SK-N-SH treated with all-trans-retinoic acid at 6 μM for 48 hours (cell line): Measurements from ENCODE around the gene PTTG1.

ENCODE experiments used
- ATAC-seq: fragments of 200-7000 bp; cut with Tn5 transposase; 3 replicates; pipeline ENCODE4 v1.9.1; 2020; ENCODE audit warnings: mild to moderate bottlenecking, moderate library complexity
- ARNTL ChIP-seq: fragments of 450-650 bp; formaldehyde crosslinking; IDR thresholded peaks from 2 replicates; pipeline ENCODE4 v1.5.0; 2020; ENCODE audit warnings: low read depth, mild to moderate bottlenecking, moderate library complexity, borderline replicate concordance
- BACH2 ChIP-seq: fragments of 250-450 bp; sonication (Bioruptor Pico); IDR thresholded peaks from 2 replicates; pipeline ENCODE4 v1.9.0; 2021; ENCODE audit warnings: mild to moderate bottlenecking, borderline replicate concordance
- CSDC2 ChIP-seq: fragments of 250-450 bp; sonication (Bioruptor Pico); IDR thresholded peaks from 2 replicates; pipeline ENCODE4 v1.5.0; 2020; ENCODE audit warnings: mild to moderate bottlenecking, moderate library complexity
- ESRRG ChIP-seq: fragments of 250-450 bp; sonication (Bioruptor Pico); IDR thresholded peaks from 2 replicates; pipeline ENCODE4 v1.6.1; 2021; ENCODE audit warnings: mild to moderate bottlenecking
- GLIS3 ChIP-seq: fragments of 250-450 bp; sonication (Bioruptor Pico); IDR thresholded peaks from 2 replicates; pipeline ENCODE4 v1.5.0; 2020; ENCODE audit warnings: mild to moderate bottlenecking, moderate library complexity
- ISL1 ChIP-seq: fragments of 250-450 bp; sonication (Bioruptor Pico); IDR thresholded peaks from 2 replicates; pipeline ENCODE4 v2.1.2; 2022; ENCODE audit warnings: mild to moderate bottlenecking, moderate library complexity
- OSR1 ChIP-seq: fragments of 250-450 bp; sonication (Bioruptor Pico); IDR thresholded peaks from 2 replicates; pipeline ENCODE4 v1.8.0; 2022; ENCODE audit warnings: moderate library complexity, mild to moderate bottlenecking, inconsistent platforms
- PPARA ChIP-seq: fragments of 250-450 bp; sonication (Bioruptor Pico); IDR thresholded peaks from 2 replicates; pipeline ENCODE4 v1.5.0; 2020; ENCODE audit warnings: mild to moderate bottlenecking, borderline replicate concordance
- SNAI2 ChIP-seq: fragments of 250-450 bp; sonication (Bioruptor Pico); IDR thresholded peaks from 2 replicates; pipeline ENCODE4 v1.5.0; 2020; ENCODE audit warnings: mild to moderate bottlenecking, moderate library complexity
- TCF4 ChIP-seq: fragments of 250-450 bp; sonication (Bioruptor Pico); IDR thresholded peaks from 2 replicates; pipeline ENCODE4 v1.8.0; 2021; ENCODE audit warnings: mild to moderate bottlenecking, moderate library complexity, borderline replicate concordance
- ZC3H10 ChIP-seq: fragments of 250-450 bp; sonication (Bioruptor Pico); IDR thresholded peaks from 2 replicates; pipeline ENCODE4 v1.5.1; 2021; ENCODE audit warnings: mild to moderate bottlenecking, moderate library complexity
- ZNF565 ChIP-seq: fragments of 450-650 bp; formaldehyde crosslinking; conservative IDR thresholded peaks from 2 replicates; pipeline ENCODE4 v1.5.0; 2020; ENCODE audit warnings: low read depth, mild to moderate bottlenecking, moderate library complexity
- ZNF8 ChIP-seq: fragments of 450-650 bp; formaldehyde crosslinking; IDR thresholded peaks from 2 replicates; pipeline ENCODE4 v1.5.0; 2020; ENCODE audit warnings: mild to moderate bottlenecking, moderate library complexity
- TF ChIP-seq, protein P1 (sequence below): fragments of 250-450 bp; sonication (Bioruptor Pico); IDR thresholded peaks from 2 replicates; pipeline ENCODE4 v1.5.0; 2020; ENCODE audit warnings: mild to moderate bottlenecking, moderate library complexity
- TF ChIP-seq, protein P2 (sequence below): fragments of 250-450 bp; sonication (Bioruptor Pico); IDR thresholded peaks from 2 replicates; pipeline ENCODE4 v1.8.0; 2021; ENCODE audit warnings: low read depth, mild to moderate bottlenecking, moderate library complexity, borderline replicate concordance
- TF ChIP-seq, protein P3 (sequence below): fragments of 250-450 bp; sonication (Bioruptor Pico); IDR thresholded peaks from 2 replicates; pipeline ENCODE4 v1.5.1; 2020; ENCODE audit warnings: low read depth, mild to moderate bottlenecking, moderate library complexity
- TF ChIP-seq, protein P4 (sequence below): fragments of 250-450 bp; sonication (Bioruptor Pico); IDR thresholded peaks from 2 replicates; pipeline ENCODE4 v1.5.1; 2021; ENCODE audit warnings: mild to moderate bottlenecking, moderate library complexity

PTTG1 gene

DNA sequence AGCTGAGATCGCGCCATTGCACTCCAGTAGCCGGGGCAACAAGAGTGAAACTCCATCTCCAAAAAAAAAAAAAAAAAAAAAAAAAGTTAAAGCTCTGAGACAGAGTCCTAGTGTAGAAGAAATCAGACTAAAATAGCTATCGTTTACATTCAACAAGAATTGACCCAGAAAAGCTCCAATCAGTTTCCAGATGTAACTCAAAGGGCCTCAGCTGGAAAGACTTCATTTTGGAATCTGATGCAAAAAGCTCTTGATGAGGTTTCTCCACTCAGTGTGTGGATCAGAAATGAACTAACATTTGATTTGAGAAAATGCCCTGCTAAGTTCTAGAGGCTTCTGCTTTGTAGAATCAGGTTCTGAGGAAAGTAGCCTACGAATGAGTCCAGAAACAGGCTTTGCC, 44.0 kb upstream of the PTTG1 start:
- no peak for ATAC-seq
- no peak for TF ChIP-seq ZC3H10
- TF ChIP-seq OSR1 (CRISPR knock-in tag), result no peak
- TF ChIP-seq GLIS3 (CRISPR knock-in tag), result no peak
- TF ChIP-seq, protein P1, sequence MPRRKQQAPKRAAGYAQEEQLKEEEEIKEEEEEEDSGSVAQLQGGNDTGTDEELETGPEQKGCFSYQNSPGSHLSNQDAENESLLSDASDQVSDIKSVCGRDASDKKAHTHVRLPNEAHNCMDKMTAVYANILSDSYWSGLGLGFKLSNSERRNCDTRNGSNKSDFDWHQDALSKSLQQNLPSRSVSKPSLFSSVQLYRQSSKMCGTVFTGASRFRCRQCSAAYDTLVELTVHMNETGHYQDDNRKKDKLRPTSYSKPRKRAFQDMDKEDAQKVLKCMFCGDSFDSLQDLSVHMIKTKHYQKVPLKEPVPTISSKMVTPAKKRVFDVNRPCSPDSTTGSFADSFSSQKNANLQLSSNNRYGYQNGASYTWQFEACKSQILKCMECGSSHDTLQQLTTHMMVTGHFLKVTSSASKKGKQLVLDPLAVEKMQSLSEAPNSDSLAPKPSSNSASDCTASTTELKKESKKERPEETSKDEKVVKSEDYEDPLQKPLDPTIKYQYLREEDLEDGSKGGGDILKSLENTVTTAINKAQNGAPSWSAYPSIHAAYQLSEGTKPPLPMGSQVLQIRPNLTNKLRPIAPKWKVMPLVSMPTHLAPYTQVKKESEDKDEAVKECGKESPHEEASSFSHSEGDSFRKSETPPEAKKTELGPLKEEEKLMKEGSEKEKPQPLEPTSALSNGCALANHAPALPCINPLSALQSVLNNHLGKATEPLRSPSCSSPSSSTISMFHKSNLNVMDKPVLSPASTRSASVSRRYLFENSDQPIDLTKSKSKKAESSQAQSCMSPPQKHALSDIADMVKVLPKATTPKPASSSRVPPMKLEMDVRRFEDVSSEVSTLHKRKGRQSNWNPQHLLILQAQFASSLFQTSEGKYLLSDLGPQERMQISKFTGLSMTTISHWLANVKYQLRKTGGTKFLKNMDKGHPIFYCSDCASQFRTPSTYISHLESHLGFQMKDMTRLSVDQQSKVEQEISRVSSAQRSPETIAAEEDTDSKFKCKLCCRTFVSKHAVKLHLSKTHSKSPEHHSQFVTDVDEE, result no peak
- no peak for TF ChIP-seq PPARA
- TF ChIP-seq, protein P2, sequence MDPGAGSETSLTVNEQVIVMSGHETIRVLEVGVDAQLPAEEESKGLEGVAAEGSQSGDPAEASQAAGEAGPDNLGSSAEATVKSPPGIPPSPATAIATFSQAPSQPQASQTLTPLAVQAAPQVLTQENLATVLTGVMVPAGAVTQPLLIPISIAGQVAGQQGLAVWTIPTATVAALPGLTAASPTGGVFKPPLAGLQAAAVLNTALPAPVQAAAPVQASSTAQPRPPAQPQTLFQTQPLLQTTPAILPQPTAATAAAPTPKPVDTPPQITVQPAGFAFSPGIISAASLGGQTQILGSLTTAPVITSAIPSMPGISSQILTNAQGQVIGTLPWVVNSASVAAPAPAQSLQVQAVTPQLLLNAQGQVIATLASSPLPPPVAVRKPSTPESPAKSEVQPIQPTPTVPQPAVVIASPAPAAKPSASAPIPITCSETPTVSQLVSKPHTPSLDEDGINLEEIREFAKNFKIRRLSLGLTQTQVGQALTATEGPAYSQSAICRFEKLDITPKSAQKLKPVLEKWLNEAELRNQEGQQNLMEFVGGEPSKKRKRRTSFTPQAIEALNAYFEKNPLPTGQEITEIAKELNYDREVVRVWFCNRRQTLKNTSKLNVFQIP (CRISPR knock-in tag), result no peak
- TF ChIP-seq ISL1 (CRISPR knock-in tag), result no peak
- no peak for TF ChIP-seq BACH2 (CRISPR knock-in tag)
- TF ChIP-seq, protein P3, sequence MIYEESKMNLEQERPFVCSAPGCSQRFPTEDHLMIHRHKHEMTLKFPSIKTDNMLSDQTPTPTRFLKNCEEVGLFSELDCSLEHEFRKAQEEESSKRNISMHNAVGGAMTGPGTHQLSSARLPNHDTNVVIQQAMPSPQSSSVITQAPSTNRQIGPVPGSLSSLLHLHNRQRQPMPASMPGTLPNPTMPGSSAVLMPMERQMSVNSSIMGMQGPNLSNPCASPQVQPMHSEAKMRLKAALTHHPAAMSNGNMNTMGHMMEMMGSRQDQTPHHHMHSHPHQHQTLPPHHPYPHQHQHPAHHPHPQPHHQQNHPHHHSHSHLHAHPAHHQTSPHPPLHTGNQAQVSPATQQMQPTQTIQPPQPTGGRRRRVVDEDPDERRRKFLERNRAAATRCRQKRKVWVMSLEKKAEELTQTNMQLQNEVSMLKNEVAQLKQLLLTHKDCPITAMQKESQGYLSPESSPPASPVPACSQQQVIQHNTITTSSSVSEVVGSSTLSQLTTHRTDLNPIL, result no peak
- no peak for TF ChIP-seq TCF4 (CRISPR knock-in tag)
- no peak for TF ChIP-seq ARNTL (CRISPR knock-in tag)
- no peak for TF ChIP-seq SNAI2
- no peak for TF ChIP-seq CSDC2 (CRISPR knock-in tag)
- TF ChIP-seq, protein P4, sequence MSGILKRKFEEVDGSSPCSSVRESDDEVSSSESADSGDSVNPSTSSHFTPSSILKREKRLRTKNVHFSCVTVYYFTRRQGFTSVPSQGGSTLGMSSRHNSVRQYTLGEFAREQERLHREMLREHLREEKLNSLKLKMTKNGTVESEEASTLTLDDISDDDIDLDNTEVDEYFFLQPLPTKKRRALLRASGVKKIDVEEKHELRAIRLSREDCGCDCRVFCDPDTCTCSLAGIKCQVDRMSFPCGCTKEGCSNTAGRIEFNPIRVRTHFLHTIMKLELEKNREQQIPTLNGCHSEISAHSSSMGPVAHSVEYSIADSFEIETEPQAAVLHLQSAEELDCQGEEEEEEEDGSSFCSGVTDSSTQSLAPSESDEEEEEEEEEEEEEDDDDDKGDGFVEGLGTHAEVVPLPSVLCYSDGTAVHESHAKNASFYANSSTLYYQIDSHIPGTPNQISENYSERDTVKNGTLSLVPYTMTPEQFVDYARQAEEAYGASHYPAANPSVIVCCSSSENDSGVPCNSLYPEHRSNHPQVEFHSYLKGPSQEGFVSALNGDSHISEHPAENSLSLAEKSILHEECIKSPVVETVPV, result no peak

DNA sequence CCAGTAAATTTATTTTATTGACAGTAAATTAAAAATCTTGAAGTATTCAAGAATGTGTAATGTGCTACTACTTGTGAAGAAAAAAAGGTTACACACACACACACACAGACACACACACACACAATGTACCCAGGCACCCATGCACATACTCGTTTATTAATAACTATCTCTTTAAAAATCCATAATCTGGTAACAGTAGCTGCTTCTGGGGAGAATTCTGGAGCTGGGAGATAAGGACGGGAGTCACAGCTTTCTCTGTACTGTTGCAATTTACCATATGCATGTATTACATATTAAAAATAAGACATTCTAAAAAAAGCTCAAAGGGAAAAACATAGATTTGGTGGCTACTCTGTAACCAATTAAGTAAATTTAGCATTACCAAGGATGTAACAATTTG, 43.3 kb upstream of the PTTG1 start:
- TF ChIP-seq, protein P3, result no peak
- TF ChIP-seq ESRRG (CRISPR knock-in tag), result no peak
- ATAC-seq, result no peak

DNA sequence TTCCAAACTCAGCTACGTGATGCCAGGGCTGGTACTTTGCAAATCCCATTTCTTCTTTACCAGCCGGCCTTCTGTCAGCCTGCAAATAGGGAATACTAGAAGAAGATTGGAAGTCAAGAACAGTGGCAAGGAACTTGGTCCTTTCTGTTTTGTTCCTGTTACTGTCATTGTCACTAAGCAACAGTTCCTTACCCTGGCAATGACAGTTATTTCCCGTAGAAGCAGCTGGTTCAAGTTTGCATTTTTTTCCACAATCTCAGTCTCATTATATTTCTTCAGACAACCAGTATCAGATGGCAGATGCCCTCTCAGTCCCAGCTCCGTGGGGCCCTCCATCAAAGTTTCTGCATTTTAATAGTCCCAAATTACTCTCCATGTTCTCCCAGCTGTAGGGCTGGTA, 42.1 kb upstream of the PTTG1 start:
- no peak for ATAC-seq

DNA sequence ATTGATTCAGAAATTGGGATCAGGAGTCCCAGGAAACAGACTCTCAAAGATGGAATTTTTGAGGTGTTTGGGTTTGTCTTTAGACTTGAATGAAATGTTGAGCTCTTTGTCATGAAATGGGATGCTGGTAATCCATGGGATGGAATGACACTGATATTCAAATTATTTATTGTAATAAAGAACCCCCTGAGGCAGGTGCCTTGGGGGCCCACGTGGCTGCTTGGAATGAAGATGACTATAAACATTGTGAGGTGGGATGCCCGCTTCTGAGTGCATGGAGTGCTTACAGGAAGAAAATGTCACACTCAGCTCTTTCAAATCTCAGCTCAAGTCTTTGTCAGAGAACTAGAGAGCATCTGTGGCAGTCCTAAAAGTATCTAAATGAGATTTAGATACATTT, 41.6 kb upstream of the PTTG1 start:
- TF ChIP-seq PPARA, result no peak
- TF ChIP-seq, all 23 proteins: peak for 0
- ATAC-seq, result no peak

More for the DNA sequence above, 42.1 kb upstream of the PTTG1 start:
- TF ChIP-seq ZC3H10 (no peak), PPARA (no peak)
- TF ChIP-seq, all 23 proteins: peak for 0

DNA sequence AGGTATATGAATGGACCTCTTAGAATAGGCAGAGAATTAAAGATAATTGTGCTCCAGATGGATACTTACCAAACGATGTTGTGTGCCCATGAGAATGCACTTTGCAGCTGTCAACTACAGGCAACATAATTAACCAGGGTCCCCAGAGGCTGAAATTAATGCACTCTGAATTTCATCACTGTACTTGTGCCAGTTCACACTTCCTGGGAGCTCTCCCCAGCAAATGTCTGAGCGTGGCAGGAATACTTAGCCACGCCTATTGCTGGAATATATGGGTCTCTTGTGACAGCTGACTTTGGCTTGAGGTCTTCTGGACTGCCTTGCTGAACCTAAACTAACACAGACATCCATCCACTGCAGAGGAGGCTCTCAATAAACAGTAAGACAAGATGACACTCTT, 39.3 kb upstream of the PTTG1 start:
- ATAC-seq, result no peak
- TF ChIP-seq, protein P3, result no peak
- TF ChIP-seq ZC3H10 (no peak), ARNTL (CRISPR knock-in tag) (no peak), OSR1 (CRISPR knock-in tag) (no peak), TCF4 (CRISPR knock-in tag) (no peak), ISL1 (CRISPR knock-in tag) (no peak), ZNF565 (CRISPR knock-in tag) (no peak), ZNF8 (no peak), BACH2 (CRISPR knock-in tag) (no peak), SNAI2 (no peak)
